Upper lobe of left lung (tissue), 4 donors: ENCODE data around the gene SGSM1.

Experiments used
- CTCF ChIP-seq, 6 experiments: fragments of 450-650 bp in 4 of 6; fragments of 200-600 bp in 2 of 6; sonication (generic) in 2 of 6; IDR thresholded peaks; one replicate each; pipeline ENCODE4 v1.5.1; 2016 to 2019; ENCODE audit warnings: antibody characterized with exemption in 6 of 6
- EP300 ChIP-seq, 4 donors: sonication (generic); formaldehyde crosslinking; IDR thresholded peaks; one replicate each; pipeline ENCODE4 v1.5.1; 2017; ENCODE audit warnings: antibody characterized with exemption in 4 of 4, control low read depth in 2 of 4
- POLR2AphosphoS5 ChIP-seq, 2 donors: sonication (generic); formaldehyde crosslinking; IDR thresholded peaks; one replicate each; pipeline ENCODE4 v1.5.1; 2017; ENCODE audit warnings: antibody characterized with exemption in 2 of 2

- TF ChIP-seq CTCF (IDR thresholded peaks at IDR 0.05) (no peak), POLR2AphosphoS5 (IDR thresholded peaks at IDR 0.05) (no peak), EP300 (IDR thresholded peaks at IDR 0.05) (no peak)
These were observed 138.4 kb downstream of the SGSM1 start for GRCh38 chr22:24944217-24944937.
